IPS-20b (cell line): ENCODE results near the gene MVD.

ENCODE experiments used
- H3K27ac ChIP-seq: one replicate; pipeline ENCODE4 v1.5.1; 2013; ENCODE audit warnings: low read length
- H3K27me3 ChIP-seq: 2 replicates; pipeline ENCODE4 v1.6.1; 2013; ENCODE audit warnings: mild to moderate bottlenecking, low read length, inconsistent platforms; ENCODE audit not compliant: insufficient read depth
- H3K36me3 ChIP-seq: 2 replicates; pipeline ENCODE4 v1.6.1; 2013; ENCODE audit warnings: low read depth, mild to moderate bottlenecking, inconsistent platforms, low read length, moderate library complexity; ENCODE audit not compliant: insufficient read depth
- H3K4me1 ChIP-seq: 2 replicates; pipeline ENCODE4 v1.6.1; 2013; ENCODE audit warnings: mild to moderate bottlenecking, control low read depth, inconsistent platforms, low read length, moderate library complexity; ENCODE audit not compliant: insufficient read depth
- H3K4me3 ChIP-seq: 2 replicates; pipeline ENCODE4 v1.5.1; 2013; ENCODE audit warnings: mild to moderate bottlenecking, low read length, inconsistent platforms
- H3K9ac ChIP-seq: 2 replicates; pipeline ENCODE4 v1.6.1; 2013; ENCODE audit warnings: low read depth, mild to moderate bottlenecking, inconsistent platforms, low read length, moderate library complexity
- H3K9me3 ChIP-seq: 2 replicates; pipeline ENCODE4 v1.6.1; 2013; ENCODE audit warnings: mild to moderate bottlenecking, low read depth, low read length, inconsistent platforms; ENCODE audit not compliant: insufficient read depth

The MVD gene

GRCh38 chr16:88702371-88703210 is 39.7 kb upstream of the MVD start:
- Histone ChIP-seq H3K9ac (no peak overlapping the region), H3K4me1 (0 out of 2 replicates have a peak, but pooled peaks cover 6% of the 10 kb centered on the region), H3K4me3 (no peak overlapping the region), H3K27ac (no peak overlapping the region), H3K27me3 (no peaks in the 10 kb centered on the region), H3K36me3 (no peaks in the 10 kb centered on the region), H3K9me3 (no peaks in the 10 kb centered on the region)

DNA sequence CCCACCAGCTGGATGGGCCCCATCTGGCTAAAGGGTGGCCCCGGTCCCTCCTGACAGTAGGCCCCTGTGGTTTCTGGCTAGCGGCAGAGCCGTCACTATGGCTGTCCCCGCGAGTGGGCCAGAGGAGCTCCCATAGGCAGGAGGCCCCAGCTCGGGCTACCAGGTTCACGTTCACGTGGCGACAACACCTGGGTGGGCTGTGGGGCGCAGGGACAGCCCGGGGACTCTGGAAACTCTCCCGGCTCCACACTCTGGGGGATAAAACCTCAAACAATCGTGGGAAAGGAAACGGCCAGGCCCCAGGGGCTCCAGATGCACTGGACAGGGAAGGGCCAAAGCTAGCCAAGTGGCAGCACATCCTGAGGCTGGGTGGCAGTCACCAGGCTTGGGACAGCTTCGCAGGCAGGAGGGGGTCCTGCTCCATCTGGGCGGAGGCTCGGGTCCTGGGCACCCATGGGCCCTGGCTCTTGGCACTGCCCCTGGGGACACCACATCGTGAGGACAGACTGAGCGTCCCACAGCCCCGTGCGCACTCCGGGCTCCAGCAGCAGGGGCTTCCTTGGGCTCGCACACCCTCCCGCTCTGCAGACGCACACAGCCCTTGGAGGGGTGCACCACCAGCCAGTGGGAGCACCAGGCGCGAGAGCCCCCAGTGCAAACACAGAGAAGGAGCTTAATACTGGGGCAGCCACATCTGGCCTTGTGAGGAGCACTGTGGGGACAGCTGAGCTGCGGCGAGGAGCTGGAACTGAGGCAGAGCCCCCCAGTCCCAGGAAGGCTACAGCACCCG is 38.9 kb upstream of the MVD start:
- 0 out of 2 replicates have a peak, but pooled peaks cover 2% of the 10 kb centered on the region for H3K4me1 ChIP-seq

DNA sequence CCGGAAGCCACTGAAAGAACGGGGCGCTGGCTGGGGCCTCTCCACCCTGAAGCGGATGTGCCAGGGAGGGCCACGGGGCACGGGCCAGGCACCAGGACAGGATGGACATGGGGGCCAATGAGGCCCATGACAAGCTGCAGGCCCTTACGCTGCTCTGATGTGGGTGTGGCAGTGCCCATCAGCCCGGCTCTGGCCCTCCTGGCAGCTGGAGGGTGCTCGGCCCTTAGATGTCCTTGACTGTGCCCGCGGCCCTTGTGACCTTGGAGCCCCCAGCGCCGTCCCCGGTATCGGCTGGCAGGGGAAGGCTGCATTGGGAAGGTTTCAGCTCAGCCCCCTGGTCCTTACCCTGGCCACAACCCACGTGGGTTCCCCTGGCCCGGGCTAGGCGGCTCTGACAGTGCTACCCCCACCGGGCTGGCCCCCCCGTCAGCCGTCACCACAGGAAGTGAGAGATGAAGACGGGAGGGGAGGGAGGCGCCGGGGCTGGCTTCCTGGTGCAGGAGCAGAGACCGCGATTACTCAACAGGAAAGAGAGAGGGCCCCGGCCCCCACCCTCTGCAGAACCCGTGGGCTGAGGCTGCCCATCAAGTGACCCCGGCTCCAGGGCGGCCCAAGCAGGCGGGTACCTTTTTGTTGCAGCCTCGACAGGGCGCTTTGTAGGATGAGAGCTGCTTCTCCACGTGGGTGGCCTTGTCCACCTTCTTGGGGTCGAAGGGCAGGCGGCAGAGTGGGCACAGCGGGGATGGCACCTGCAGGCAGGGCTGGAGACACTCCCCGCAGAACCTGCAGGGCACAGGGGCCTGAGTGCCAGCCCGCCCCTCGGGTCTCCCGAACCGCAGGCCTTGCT is 38.0 kb upstream of the MVD start:
- H3K9me3 ChIP-seq, result no peaks in the 10 kb centered on the region
- no peaks in the 10 kb centered on the region for H3K27me3 ChIP-seq
- H3K9ac ChIP-seq, result no peak overlapping the region
- H3K27ac ChIP-seq, result no peak overlapping the region
- 0 out of 2 replicates have a peak, but pooled peaks cover 2% of the 10 kb centered on the region for H3K4me1 ChIP-seq
- H3K36me3 ChIP-seq, result no peaks in the 10 kb centered on the region
- H3K4me3 ChIP-seq, result no peak overlapping the region

More for the DNA sequence above, 38.9 kb upstream of the MVD start:
- Histone ChIP-seq H3K27ac (no peak overlapping the region), H3K9me3 (no peaks in the 10 kb centered on the region), H3K27me3 (no peaks in the 10 kb centered on the region), H3K4me3 (no peak overlapping the region), H3K9ac (no peak overlapping the region), H3K36me3 (no peaks in the 10 kb centered on the region)

DNA sequence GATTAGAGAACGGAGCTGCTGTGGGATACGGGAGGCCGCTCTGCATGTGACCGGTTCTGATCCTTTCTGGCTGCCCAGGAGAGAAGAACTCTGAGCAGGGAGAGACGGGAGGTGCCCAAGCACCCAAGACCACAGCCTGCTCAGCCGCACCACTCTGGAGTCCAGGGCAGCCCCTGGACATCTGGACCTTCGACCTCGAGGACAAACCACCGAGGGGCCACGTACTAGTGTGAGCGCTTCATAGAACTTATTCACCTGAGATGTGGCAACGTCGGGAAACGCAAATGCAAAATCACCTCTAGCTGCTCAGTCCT is 37.4 kb upstream of the MVD start:
- H3K9ac ChIP-seq, result no peak overlapping the region
- H3K36me3 ChIP-seq, result no peaks in the 10 kb centered on the region
- no peak overlapping the region for H3K27ac ChIP-seq
- no peaks in the 10 kb centered on the region for H3K9me3 ChIP-seq
- no peak overlapping the region for H3K4me3 ChIP-seq
- H3K4me1 ChIP-seq, result 0 out of 2 replicates have a peak, but pooled peaks cover 2% of the 10 kb centered on the region
- no peaks in the 10 kb centered on the region for H3K27me3 ChIP-seq

GRCh38 chr16:88699180-88699579 is 36.3 kb upstream of the MVD start:
- Histone ChIP-seq H3K9ac (no peak overlapping the region), H3K27me3 (no peaks in the 10 kb centered on the region), H3K36me3 (no peaks in the 10 kb centered on the region), H3K4me1 (no peaks in the 10 kb centered on the region), H3K9me3 (no peaks in the 10 kb centered on the region), H3K4me3 (no peak overlapping the region), H3K27ac (no peak overlapping the region)

DNA sequence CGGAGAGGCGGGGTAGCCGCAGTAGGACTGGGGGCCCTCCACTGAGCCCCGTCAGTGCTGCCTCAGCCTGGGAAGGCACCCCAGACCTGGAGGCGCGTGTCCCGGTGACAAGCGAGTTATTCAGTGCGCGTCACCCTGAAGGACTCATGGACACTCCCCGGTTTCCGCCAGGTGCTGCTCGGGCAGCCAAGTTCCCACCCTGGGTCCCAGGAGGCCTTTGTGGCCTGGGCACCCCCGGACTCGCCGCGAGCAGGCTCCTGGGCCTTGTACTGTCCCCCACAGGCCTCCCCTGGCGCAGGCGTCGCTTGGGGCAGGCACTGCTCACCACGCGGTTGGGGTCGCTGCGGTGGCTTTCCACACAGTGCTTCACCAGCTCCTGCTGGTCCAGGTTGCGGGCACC is 35.8 kb upstream of the MVD start:
- no peak overlapping the region for H3K9ac ChIP-seq
- H3K4me3 ChIP-seq, result no peak overlapping the region
- no peak overlapping the region for H3K27ac ChIP-seq
- H3K27me3 ChIP-seq, result no peaks in the 10 kb centered on the region
- no peaks in the 10 kb centered on the region for H3K9me3 ChIP-seq
- no peaks in the 10 kb centered on the region for H3K36me3 ChIP-seq
- no peaks in the 10 kb centered on the region for H3K4me1 ChIP-seq

DNA sequence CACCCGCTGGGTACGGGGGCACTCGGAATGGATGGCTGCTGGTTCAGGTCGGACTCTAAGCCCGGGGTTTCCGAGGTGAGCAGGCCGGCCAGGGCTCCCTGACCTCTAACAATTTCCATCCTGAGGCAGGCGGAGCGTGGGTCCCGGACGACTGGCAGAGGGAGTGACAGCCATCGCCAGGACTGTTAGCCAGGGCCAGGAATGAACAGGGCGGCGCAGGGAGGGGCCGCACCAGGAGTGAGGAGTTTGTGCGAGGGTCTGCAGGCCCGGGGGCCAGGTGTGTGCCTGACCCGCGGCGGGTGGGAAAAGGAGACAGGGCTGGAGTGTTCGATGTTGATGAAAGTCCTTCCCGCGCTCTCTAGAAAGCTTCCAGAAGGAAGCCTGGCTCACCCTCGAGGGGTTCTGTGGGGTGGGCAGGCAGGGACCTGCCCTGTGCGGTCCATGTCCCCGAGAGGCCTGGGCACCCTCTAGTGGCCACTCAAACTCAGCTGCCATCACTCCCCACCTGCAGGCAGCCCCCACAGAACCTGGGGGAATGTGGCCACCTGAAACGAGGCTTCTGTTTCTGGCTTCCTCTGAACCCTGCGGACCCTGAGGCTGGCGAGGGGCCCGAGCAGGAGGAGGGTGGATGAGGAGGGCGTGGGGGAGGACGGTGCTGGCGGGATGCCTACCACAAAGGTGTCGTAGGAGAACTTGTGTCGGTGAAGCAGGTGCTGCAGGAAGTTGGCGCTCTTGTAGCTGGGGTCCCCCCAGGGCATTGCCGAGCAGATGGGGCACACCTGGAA is 35.1 kb upstream of the MVD start:
- no peaks in the 10 kb centered on the region for H3K36me3 ChIP-seq
- H3K9ac ChIP-seq, result no peak overlapping the region
- no peak overlapping the region for H3K27ac ChIP-seq
- H3K27me3 ChIP-seq, result no peaks in the 10 kb centered on the region
- no peaks in the 10 kb centered on the region for H3K4me1 ChIP-seq
- no peak overlapping the region for H3K4me3 ChIP-seq
- H3K9me3 ChIP-seq, result no peaks in the 10 kb centered on the region

GRCh38 chr16:88697116-88697830 is 34.4 kb upstream of the MVD start:
- H3K9me3 ChIP-seq, result no peaks in the 10 kb centered on the region

DNA sequence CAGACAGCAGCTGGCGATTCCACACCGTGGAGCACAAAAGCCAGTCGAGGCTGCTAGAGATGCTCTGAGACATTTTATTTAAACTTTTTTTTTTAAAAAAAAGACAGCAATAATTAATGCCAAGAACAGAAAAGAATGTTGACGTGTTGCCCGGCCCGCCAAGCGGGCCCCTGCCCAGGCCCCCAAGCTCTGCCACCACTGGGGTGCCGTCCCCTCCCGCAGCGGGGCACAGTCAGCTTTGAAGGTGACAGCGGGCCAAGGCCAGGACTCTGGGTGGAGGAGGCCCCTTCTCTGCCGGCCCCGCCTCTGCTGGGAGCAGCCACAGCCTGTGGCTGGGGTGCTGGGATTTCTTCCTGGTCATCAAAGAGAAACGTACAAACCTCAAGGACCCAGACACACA is 33.5 kb upstream of the MVD start:
- Histone ChIP-seq H3K27ac (no peak overlapping the region), H3K36me3 (no peaks in the 10 kb centered on the region), H3K9me3 (no peaks in the 10 kb centered on the region), H3K4me1 (no peaks in the 10 kb centered on the region), H3K4me3 (no peak overlapping the region), H3K9ac (no peak overlapping the region), H3K27me3 (no peaks in the 10 kb centered on the region)

More at GRCh38 chr16:88697116-88697830, 34.4 kb upstream of the MVD start:
- H3K36me3 ChIP-seq, result no peaks in the 10 kb centered on the region
- H3K4me1 ChIP-seq, result no peaks in the 10 kb centered on the region
- no peak overlapping the region for H3K27ac ChIP-seq
- no peaks in the 10 kb centered on the region for H3K27me3 ChIP-seq
- H3K4me3 ChIP-seq, result no peak overlapping the region
- no peak overlapping the region for H3K9ac ChIP-seq

GRCh38 chr16:88695753-88696152 is 32.9 kb upstream of the MVD start:
- H3K9me3 ChIP-seq, result no peaks in the 10 kb centered on the region
- no peak overlapping the region for H3K4me3 ChIP-seq
- no peak overlapping the region for H3K27ac ChIP-seq
- H3K36me3 ChIP-seq, result no peaks in the 10 kb centered on the region
- no peak overlapping the region for H3K9ac ChIP-seq
- no peaks in the 10 kb centered on the region for H3K4me1 ChIP-seq
- H3K27me3 ChIP-seq, result no peaks in the 10 kb centered on the region
